ENCODE measurements around the gene THPO. TPM values are rescaled to one million over a fixed set of nuclear protein-coding genes. Genes with fewer than 3 reads are reported as not detected.

Gene THPO
- total and polyA plus RNA-seq, 8 donors, result 0.38 to 1.8 (median 0.93) TPM; not detected in 5

- Histone ChIP-seq H3K4me1 (peaks cover 14 to 44% (median 39%) of the 10 kb centered on the region in 4 donors), H3K27me3 (peaks cover 0 to 47% (median 20%) of the 10 kb centered on the region in 3 donors), H3K36me3 (no peaks in the 10 kb centered on the region), H3K9me3 (no peaks in the 10 kb centered on the region), H3K27ac (no peak overlapping the region), H3K4me3 (no peak overlapping the region)
- TF ChIP-seq POLR2A (IDR thresholded peaks at IDR 0.05) (no peak), EP300 (IDR thresholded peaks at IDR 0.05) (no peak), POLR2AphosphoS5 (IDR thresholded peaks at IDR 0.05) (no peak)
- TF ChIP-seq, protein P1, sequence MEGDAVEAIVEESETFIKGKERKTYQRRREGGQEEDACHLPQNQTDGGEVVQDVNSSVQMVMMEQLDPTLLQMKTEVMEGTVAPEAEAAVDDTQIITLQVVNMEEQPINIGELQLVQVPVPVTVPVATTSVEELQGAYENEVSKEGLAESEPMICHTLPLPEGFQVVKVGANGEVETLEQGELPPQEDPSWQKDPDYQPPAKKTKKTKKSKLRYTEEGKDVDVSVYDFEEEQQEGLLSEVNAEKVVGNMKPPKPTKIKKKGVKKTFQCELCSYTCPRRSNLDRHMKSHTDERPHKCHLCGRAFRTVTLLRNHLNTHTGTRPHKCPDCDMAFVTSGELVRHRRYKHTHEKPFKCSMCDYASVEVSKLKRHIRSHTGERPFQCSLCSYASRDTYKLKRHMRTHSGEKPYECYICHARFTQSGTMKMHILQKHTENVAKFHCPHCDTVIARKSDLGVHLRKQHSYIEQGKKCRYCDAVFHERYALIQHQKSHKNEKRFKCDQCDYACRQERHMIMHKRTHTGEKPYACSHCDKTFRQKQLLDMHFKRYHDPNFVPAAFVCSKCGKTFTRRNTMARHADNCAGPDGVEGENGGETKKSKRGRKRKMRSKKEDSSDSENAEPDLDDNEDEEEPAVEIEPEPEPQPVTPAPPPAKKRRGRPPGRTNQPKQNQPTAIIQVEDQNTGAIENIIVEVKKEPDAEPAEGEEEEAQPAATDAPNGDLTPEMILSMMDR (IDR thresholded peaks at IDR 0.05), result no peak
- DNase-seq, result no peak
- 86 to 89% (median 87%) methylated on average over 12 of the region's 12 CpGs for WGBS, 5 donors
- intact Hi-C loops (cut with DNase I; ENCODE audit: low total_unique reads), result loop anchor here (10.0 kb wide), 1 partner anchor 139 kb away; no protein-coding TSS in a partner anchor
Measured at GRCh38 chr3:184375747-184376461, 2.1 kb downstream of the THPO start.

DNA sequence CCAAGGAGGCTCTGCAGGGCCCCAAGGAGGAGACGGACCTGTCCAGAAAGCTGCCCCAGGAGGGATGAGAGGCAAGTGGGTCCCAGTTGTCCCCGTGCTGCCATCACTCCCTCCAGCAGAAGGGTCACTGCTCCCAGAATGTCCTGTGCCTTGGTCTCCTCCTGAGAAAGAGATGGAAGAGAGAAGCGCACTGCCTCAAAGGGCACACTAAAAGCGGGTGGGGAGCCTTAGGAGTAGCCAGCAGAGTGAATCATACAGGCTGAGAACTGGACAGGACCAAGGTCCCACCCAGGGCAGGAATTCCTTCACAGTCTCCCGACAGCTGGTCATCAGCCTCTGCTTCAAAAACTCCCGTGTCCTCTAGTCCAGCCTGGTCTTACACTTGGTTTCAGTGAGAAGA is 4.6 kb downstream of the THPO start:
- H3K4me1 ChIP-seq, result peaks cover 13 to 42% (median 35%) of the 10 kb centered on the region in 4 donors
- H3K9me3 ChIP-seq, result no peaks in the 10 kb centered on the region
- H3K36me3 ChIP-seq, result peaks cover 2 to 23% (median 18%) of the 10 kb centered on the region in 4 donors
- H3K27ac ChIP-seq, result no peak overlapping the region
- 66 to 79% (median 68%) methylated on average over 6 of the region's 6 CpGs for WGBS, 5 donors
- H3K4me3 ChIP-seq, result no peak overlapping the region
- DNase-seq, result no peak
- TF ChIP-seq EP300 (IDR thresholded peaks at IDR 0.05), result no peak
- TF ChIP-seq, protein P1 (IDR thresholded peaks at IDR 0.05), result no peak
- no peak for TF ChIP-seq POLR2AphosphoS5 (IDR thresholded peaks at IDR 0.05)
- no peak for TF ChIP-seq POLR2A (IDR thresholded peaks at IDR 0.05)
- H3K27me3 ChIP-seq, result peaks cover 0 to 24% (median 0%) of the 10 kb centered on the region in 3 donors
- intact Hi-C loops (cut with DNase I; ENCODE audit: low total_unique reads), result loop anchor here (10.0 kb wide), 1 partner anchor 141 kb away; no protein-coding TSS in a partner anchor

DNA sequence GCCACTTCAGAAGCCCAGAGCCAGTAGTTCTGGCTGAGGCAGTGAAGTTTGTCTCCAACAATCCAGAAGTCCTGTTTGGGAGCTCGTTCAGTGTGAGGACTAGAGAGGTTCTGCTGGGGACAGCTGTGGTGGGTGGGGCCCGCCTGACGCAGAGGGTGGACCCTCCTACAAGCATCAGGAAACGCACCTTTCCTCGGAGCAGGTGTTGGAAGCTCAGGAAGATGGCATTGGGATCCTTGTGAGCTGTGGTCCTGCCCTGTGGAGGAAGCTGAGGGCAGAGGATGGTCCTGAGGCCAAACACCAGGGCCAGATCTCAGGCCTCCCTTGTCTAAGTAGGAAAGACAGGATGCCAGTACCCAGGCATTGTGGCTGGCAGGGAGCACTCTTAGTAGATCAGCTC is 5.1 kb downstream of the THPO start:
- WGBS, 5 donors, result 57 to 75% (median 65%) methylated on average over 4 to 5 of the region's 5 CpGs
- DNase-seq, result no peak
- Histone ChIP-seq H3K4me1 (peaks cover 13 to 42% (median 33%) of the 10 kb centered on the region in 4 donors), H3K4me3 (no peak overlapping the region), H3K9me3 (no peaks in the 10 kb centered on the region), H3K36me3 (peaks cover 7 to 28% (median 24%) of the 10 kb centered on the region in 4 donors), H3K27ac (no peak overlapping the region), H3K27me3 (peaks cover 0 to 18% (median 0%) of the 10 kb centered on the region in 3 donors)
- no peak for TF ChIP-seq POLR2A (IDR thresholded peaks at IDR 0.05)
- no peak for TF ChIP-seq POLR2AphosphoS5 (IDR thresholded peaks at IDR 0.05)
- TF ChIP-seq, protein P1 (IDR thresholded peaks at IDR 0.05), result no peak
- no peak for TF ChIP-seq EP300 (IDR thresholded peaks at IDR 0.05)
- intact Hi-C loops (cut with DNase I; ENCODE audit: low total_unique reads), result loop anchor here (10.0 kb wide), 1 partner anchor 142 kb away; no protein-coding TSS in a partner anchor

DNA sequence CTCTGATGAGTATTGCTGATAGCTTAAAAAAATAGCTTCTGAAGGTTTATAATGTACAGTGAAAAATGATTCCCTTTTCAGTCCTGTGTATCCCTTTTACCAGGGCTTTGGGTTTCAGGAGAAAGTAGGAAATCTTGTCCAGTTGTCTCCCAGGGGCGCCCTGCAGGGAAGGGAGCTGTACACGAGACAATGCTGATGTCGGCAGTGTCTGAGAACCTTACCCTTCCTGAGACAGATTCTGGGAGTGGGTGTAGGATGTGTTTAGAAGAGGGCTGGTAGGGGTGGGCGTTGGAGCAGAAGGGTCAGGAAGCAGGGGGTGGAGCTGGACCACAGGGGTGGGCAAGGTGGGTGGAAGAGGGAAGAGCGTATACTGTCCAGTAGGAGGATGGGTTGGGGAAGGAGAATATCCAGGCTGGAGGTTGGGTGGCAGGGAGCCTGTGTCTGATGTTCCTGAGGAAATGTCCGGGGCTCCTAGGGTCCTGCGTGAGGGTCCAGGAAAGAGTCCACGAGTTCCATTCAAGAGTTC is 5.6 kb downstream of the THPO start:
- DNase-seq, result no peak
- H3K27me3 ChIP-seq, result peaks cover 0 to 13% (median 0%) of the 10 kb centered on the region in 3 donors
- 72 to 78% (median 75%) methylated on average over 8 of the region's 8 CpGs for WGBS, 5 donors
- TF ChIP-seq POLR2AphosphoS5 (IDR thresholded peaks at IDR 0.05), result no peak
- TF ChIP-seq POLR2A (IDR thresholded peaks at IDR 0.05), result no peak
- TF ChIP-seq, protein P1 (IDR thresholded peaks at IDR 0.05), result no peak
- no peaks in the 10 kb centered on the region for H3K9me3 ChIP-seq
- no peak overlapping the region for H3K27ac ChIP-seq
- peaks cover 8 to 39% (median 28%) of the 10 kb centered on the region in 4 donors for H3K4me1 ChIP-seq
- intact Hi-C loops (cut with DNase I; ENCODE audit: low total_unique reads), result loop anchor here (10.0 kb wide), 1 partner anchor 142 kb away; no protein-coding TSS in a partner anchor
- no peak overlapping the region for H3K4me3 ChIP-seq
- peaks cover 12 to 34% (median 29%) of the 10 kb centered on the region in 4 donors for H3K36me3 ChIP-seq

Measured in stomach (tissue), 9 donors.